Activated CD8-positive, alpha-beta memory T cell treated with anti-CD3 and anti-CD28 coated beads, Interleukin-2, amount 50 U/mL, for 48 hours (primary cell): ENCODE results near the gene S1PR1.

Source experiments
- DNase-seq: peaks from one replicate; pipeline ENCODE4 v3.0.0-alpha.2; 2020

Gene S1PR1

DNA sequence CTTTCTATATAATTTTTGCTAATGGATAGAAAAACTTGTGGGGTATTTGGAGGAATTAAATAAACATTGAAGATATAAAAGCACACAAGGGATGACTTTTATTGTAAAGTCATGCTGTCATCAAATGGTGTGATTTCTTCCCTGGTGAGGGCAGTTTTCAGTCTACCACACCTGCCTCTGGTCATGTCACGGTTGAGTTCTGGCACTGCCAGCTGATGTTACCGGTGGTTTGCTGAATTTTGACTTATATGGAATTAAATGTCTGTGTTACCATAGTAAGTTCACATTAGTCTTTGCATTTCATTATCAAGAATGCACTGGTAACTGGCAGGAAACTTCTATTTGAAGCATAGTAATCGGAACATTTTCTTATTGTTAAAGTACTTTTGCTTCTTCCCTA, 13.4 kb downstream of the S1PR1 start:
- DNase-seq: no peak

DNA sequence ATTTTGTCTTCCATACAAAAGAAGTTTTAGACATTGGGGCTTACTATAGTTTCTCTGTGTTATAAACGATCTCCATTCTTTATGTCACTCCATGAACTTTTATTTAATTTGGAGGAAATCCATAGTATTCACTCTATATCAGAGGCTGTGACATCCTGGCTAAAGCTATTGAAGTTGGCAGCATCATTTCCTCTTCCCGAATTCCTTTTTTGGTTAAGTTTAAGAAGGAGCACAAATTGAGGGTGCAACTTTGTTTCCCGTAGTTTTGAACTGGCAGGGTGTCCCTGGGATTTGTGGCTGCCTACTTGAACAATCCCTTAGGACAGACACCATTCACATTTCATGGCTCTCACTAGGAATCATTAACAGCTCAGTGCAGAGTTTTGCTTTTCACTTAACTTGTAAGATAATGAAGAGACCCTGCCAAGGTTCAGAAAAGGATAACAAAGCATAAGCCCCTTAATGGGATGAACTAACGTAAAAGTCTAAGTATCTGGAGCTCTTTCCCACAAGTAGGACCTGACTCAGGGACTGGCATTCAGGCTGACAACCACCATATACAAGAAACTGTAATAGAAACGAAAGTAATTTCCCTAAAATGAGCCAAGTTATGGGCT, 13.9 kb downstream of the S1PR1 start:
- DNase-seq: no peak

DNA sequence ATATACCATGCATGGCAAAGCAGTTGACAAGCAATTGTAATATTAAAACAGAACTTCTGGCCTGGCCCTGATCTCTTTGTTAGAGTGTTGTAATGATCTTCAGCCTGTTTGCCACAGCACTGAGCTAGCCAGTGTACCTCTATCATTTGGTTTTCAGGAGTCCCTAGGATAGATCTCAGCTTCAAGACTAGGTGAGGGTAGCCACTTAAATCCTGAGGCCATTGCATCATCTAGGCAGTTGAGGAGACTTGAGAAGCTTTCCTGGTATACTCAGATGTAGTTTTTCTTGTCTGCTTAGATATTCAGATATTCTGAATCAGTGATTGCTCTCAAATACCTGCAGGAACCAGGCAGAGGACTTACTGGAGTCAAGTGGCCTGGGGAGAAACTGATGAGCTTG, 14.7 kb downstream of the S1PR1 start:
- no peak for DNase-seq

DNA sequence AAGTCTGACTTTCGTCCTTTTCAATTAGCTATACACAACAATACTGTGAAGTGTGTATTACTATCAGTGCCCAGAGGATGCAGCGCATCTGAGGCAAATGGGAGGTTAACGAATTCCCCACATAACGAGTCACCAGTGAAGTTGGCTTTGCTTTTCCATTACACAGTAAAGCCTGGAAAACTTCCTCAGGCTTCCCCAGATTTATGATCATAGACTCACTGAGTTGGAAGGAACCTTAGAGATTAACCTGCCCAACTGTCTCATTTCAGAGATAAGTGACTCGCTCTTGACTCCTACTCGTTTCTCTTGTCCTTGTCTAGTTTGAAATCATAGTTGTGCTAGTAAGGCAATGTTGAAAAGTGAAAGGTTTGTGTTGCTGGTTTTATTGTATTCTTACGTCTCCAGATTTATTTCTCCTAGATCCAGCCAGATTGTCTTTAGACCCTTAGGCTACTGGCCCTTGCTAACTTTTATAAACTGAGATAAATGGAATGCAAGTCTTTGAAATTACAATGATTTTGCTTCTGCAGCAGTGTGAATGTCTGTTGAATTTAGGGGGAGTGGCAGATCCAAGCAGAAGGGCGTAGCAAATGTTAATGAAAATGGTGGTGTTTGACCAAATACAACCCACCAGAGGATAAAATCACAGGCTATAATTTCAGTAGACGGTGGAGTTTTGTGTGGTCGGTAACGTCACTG, 17.3 kb downstream of the S1PR1 start:
- no peak for DNase-seq

DNA sequence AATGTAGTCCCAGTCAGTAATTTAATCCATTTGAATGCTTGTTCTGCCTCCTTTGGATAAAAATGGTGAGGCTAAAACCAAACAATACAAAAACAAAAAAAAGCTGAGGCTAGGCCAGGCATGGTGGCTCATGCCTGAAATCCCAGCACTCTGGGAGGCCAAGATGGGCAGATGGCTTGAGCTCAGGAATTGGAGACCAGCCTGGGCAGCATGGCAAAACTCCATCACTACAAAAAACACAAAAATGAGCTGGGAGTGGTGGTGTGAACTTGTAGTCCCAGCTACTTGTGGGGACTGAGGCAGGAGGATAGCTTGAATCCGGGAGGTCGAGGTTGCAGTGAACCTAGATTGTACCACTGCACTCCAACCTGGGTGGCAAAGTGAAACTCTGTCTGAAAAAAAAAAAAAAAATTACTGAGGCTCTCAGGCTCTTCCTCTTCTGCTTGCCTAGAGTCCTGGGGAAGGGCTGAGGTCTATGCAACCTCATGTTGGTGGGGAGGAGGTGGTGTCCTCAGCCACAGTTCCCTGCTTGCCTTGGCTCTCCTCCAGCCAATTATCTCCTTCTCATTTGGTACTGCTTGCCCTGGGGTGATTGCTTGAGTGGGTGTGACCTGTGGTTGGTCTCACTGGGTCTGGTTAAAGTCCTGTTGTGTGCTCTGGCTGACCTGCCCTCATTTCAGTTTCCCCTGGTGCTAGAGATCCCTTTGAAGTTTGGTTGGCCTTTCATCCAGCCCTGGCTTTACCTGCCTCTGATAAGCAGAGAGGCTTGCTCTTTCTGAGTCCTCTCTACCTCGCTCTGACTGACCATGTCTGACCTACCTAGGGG, 20.9 kb downstream of the S1PR1 start:
- DNase-seq: peak; percentile 54

DNA sequence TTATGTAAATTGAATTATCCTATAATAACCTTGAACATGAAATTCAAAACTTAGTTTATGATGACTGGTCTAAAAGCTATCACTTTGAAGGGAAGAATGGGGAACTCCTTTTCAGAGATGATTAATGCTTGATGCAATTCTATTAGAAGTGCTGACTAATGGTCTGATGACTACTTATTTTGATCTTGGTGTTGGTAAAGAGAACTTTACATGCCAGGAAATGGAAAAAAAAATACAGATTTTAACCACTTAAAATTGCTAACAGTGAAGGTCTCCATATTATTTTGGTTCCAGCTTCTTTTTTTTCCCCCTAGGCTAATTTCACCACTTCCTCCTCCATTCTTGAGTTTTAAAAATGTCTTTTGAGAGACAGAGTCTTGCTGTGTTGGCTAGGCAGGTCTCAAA, 22.9 kb downstream of the S1PR1 start:
- DNase-seq: no peak

DNA sequence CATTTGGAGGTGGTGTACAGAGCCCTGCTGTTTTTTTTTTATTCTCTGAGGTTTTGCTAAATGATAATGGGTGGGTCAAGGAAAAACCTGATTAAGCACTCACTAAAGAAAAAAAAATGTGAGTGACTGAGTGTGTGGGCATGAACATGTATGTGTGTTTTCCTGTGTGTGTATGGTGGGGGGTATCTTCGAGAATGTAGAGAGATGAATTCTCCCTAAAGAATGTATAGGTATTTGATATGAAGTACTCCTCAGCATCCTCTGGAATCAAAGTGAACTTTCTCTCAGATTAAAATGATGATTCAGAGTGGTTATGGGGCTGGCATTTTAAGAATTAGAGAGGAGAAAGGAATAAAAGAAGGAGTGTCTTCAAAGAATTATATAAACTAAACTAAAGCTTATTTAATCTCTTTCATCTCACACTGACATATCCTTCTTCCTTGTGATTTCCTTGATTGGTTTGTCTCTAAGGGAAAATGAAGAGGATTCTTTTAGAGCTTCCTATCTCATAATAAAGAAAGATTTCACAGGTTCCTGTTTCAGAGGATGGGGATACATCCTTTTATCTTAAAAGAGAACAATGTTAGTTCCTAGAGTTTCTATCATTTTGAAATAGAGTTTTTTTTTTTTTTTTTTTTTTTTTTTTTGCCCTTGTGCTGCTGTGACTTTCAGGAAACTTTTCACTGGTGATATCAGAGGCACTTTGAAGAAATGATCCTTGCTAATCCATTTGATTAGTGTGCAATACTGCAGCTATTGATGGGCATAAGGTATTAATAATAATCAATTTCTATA, 23.9 kb downstream of the S1PR1 start:
- DNase-seq: no peak

DNA sequence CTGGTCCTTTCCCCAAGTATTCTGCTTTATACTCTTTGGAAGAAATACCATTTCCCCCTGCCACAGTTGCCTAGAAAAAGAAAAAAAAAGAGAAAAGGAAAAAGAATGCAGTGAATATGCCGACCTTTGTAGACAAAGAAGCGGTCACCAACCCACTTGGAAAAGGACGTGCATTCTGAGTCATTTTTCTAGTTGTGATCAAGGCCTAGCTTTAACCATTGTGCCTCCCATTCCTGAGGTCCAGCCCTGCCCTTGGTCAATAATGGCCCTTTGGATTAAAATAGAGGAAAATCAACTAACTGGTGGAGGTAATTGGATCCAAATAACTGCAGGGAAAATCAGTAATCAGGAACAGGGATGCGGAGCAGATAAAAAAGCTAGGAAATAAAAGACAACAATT, 24.8 kb downstream of the S1PR1 start:
- DNase-seq: no peak

DNA sequence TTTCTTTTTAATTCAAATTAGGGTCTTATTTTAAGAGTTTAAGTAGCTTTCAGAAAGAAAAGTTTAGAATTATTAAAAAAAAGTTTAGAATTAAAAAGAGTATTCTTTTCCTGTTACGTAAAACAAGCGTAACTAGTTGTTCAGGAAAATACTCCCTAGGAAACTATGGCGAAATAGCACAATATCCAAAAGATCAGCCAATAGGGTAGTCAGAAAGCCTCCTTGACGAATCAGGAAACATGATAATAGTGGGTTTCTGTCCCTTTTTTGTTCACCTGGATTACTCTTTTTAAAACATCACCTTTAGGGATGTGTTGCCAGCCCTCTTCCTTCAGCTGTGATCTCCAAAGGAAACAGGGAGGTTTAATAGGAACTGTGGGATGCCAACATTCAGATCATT, 25.2 kb downstream of the S1PR1 start:
- no peak for DNase-seq

DNA sequence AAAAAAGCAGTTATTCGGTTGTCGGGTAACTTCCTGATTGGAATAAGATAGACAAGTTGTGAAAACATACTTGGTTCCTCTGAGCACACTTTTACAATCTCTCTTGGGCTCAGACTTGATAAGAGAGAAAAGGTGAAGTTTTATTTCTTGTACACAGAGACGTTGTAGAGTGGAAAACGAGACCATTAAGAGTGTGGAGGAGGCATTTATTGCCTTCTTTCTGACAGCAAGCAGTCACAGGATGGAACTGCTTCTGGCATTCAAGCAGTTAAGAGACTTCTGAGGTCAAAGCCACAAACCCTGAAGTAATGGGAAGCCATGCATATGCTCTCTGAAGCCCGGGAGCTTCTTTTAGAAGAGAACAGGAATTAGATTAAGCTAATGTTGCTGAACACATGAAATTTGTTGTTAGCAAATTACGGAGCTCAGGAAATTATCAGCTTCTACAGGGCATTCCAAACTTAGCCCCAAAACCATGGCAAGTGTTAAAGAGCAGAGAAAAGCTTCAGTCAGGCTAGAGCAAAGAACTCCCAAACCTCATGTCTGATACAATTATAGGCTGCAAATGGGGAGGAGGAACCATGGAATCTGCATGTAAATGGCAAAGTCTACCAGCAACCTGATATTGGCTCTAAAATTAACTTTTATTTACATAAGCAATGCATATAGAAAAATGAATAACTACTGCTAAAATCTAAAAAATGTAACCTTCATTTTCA, 26.0 kb downstream of the S1PR1 start:
- DNase-seq: peak; percentile 36

DNA sequence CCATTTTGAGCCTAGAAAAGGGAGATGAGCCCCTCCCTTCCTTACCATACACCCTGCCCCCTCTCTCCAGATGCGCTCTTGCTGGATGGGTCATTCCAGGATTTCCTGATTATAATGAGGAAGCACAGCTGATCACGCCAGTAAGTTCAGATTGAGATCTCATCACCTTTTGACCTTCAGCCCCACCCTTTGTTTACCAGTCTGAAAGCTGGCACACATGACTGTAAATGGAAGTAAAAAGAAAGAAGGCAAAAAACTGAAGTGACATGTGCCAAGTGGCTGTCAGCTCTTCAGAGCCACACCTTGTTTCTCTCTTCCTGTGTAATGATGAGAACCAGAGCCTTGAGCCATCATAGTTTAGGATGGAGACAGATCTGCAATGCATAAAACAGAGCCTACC, 27.9 kb downstream of the S1PR1 start:
- DNase-seq: peak; percentile 44

DNA sequence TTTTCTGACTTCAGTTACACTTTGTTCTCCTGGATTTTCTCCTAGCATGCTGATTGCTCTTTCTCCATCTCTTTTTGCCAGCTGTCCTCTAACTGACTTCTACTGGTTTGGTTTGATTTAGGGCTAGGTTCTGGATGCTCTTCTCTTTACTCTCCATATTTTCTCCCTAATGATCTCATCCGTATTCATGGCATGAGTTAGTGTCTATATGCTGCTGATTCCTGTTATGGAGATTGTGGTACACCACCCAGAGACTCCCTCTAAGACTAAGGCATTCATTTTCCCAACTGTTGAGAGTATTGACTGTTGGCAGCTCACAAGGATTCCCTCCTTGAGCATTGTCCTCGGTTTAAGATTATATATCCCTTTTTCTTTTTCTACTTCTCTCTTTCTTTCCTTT, 28.9 kb downstream of the S1PR1 start:
- DNase-seq: no peak

DNA sequence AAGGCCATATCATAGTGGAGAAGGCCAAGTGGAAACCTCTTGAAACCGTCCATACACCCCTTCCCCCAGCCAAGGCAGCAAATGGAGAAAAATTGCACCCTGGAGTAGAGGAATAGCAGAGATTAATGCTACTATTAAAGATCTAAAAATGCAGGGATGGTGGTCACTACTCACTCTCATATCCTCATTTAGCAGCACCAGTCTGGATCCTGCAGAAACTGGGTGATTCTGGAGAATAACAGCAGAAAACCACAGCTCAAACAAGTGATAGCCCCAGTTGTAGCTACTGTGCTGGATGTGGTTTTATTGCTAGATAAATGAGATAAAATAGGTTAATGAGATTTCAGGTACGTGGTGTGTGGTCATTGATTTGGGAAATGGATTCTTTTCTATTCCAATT, 30.3 kb downstream of the S1PR1 start:
- DNase-seq: no peak

DNA sequence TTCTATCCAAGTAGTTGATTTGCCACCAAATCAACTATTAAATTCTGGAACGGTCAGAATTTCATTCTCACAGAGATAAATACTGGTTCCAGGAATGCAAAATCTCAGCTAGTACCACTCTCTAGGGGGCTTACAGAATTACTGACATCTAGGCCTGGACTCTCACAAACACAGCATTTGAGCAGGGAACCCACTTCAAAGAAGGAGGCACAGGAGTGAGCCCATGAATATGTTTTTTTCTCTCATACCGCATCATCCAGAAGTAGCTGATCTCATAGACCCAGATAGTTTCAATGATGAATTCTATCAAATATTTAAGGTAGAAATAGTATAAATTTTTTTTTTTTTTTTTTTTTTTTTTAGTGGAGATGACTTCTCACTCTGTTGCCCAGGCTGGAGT, 32.1 kb downstream of the S1PR1 start:
- DNase-seq: no peak

DNA sequence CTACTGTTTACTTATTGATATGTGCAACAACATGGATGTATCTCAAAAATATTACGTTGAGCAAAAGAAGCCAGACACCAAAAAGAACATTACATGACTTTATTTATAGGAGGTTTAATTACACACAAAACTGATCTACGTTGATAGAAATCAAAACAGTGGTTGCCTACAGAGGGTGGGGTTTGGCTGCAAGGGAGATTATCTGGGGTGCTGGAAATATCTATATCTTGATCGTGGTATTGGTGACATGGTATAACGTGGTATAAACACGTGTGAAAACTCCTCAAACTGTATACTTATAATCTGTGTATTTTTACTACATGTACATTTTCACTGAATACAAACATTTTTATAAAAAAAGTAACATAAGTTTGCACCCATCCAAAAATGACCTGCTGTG, 38.9 kb downstream of the S1PR1 start:
- DNase-seq: no peak

DNA sequence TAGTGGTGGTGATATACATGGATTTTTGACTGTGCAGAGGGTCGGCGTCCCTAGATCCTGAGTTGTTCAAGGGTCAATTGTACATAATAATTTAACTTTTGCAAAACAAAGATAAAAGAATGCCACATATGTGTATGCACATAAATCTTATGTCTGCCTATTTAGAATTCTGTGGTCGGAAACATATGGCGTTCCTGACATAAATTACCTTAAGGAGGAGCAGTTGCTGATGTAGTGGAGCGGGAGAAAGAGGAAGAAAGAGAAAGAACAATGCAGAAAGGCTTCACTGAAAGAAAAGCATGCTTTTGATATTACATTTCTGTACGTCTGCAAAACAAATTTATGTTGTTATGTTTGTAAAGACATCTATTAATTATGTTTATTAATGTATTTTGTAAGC, 40.0 kb downstream of the S1PR1 start:
- no peak for DNase-seq

DNA sequence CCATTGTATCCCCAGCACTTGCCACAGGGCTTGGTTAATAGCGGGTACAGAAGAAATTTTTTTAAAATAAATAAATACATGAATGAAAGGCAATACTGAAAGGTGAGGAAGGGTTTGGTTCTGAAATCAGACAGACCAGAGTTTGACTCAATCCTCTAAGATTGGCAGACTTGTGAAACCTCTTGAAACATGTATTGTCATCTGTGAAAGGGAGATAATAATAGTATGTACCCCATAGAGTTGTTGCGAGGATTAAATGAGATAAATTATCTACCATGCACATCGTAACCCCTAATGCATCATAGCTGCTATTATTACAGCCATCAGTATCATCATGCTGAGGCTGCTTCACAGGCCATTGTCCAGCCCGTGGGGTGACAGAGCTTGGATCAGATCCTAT, 41.4 kb downstream of the S1PR1 start:
- DNase-seq: no peak

DNA sequence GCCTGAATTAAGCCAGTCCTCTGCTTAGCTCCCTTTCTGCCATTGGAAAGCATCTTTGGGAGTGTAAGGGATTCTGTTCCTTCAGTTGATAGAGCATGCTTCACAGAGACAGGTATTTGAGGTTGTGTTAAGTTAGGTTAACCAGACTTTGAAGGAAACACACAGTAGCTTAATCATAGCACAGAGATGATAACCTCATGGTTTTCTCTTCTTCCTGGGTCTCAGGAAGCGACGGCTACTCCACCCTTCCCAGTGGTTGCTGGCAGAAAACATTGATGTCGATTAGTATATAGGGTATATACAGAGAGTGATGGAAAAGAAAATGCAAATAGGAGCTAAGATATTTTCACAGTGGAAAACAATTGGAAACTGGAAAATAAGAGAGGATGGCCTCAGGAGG, 42.0 kb downstream of the S1PR1 start:
- no peak for DNase-seq

DNA sequence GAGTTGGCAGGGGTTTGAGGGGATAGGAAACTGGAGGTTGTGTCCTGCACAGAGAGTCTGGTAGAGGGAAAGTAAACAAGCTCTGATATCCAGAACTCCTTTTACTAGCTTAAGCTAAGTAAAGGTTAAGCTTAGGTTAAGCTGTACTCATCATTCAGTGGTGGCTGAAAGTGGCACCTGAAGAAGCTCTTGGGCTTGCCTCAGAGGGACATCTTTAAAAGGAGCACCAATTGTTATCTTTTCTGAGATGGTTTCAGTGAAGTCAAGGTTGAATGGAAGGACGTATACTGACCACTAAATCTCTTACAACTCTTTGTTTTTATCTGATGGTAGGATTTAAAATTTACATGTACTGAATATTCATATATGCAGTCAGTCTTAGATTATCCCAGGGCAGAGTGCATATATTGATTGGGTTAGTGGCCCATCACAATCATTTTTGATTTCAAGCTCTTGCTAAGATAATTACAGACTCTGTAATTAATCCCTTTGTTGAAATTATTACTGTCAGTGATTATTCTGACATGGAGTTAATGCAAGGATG, 43.3 kb downstream of the S1PR1 start:
- no peak for DNase-seq

DNA sequence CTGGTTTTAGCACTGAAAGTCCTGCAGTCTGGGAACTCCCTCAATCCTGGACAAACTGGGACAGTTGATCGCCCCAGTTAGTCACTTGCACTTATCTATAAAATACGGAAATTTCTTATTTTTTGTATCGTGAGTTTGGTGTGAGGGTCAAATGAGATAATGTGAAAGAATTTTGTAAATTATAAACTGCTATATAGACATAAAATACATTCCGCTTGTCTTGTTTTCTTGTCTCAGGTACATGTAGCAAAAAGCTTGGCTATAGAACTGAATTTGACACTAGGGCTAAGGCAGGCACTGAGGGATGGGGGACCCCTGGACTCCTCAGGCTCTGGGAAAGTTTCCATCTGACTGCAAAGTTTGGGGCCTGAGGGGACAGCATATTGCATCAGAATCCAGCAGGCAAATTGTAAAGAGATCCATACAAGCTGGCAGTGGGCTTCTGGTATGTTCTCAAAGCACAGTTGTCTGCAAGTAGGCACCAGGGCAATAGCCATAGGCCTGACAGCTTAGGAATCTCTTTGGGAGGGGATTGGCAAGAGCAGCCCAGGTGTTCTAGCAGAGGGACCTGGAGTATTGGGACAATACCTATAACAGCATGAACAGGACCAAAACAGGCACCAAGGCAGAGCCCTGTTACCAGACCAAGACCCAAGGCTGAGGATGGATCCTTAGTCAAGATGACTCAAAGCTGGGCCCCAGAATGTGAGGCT, 44.3 kb downstream of the S1PR1 start:
- DNase-seq: no peak

DNA sequence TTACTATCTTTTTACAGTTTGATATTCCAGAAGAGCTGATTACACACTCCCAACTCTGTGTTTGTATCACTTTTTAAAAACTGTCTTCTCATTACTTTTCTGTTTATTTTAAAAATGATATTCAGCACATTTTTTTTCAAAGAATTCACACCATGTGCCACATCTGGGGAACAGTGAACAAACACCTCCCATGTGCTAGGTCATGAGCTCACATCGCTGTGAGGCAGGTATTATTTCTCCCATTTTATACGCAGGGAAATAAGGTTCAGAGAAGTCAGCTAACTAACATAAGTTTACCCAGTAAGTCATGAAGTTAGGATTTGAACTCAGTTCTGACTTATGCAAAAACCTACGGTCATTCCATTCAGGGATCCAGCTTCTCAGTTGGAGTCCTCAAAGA, 44.9 kb downstream of the S1PR1 start:
- DNase-seq: no peak
